ENCODE results near the gene PCBP3.

- no peak for TF ChIP-seq RELB (IDR thresholded peaks at IDR 0.05; ENCODE audit: low read depth)
- TF ChIP-seq MXI1 (IDR thresholded peaks at IDR 0.05; ENCODE audit: low read depth, low read length), result no peak
- TF ChIP-seq EZH2 (IDR thresholded peaks at IDR 0.05; ENCODE audit: borderline replicate concordance, control insufficient read depth, low read depth, low read length), result no peak
- TF ChIP-seq MYB (IDR thresholded peaks at IDR 0.05; ENCODE audit: borderline replicate concordance, low read depth, low read length), result no peak
- TF ChIP-seq, protein P1, sequence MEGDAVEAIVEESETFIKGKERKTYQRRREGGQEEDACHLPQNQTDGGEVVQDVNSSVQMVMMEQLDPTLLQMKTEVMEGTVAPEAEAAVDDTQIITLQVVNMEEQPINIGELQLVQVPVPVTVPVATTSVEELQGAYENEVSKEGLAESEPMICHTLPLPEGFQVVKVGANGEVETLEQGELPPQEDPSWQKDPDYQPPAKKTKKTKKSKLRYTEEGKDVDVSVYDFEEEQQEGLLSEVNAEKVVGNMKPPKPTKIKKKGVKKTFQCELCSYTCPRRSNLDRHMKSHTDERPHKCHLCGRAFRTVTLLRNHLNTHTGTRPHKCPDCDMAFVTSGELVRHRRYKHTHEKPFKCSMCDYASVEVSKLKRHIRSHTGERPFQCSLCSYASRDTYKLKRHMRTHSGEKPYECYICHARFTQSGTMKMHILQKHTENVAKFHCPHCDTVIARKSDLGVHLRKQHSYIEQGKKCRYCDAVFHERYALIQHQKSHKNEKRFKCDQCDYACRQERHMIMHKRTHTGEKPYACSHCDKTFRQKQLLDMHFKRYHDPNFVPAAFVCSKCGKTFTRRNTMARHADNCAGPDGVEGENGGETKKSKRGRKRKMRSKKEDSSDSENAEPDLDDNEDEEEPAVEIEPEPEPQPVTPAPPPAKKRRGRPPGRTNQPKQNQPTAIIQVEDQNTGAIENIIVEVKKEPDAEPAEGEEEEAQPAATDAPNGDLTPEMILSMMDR (IDR thresholded peaks at IDR 0.05 in 2 of 3, conservative IDR thresholded peaks at IDR 0.05 in 1 of 3; ENCODE audit: control insufficient read depth in 2 of 3, extremely low read depth in 1 of 3, insufficient read depth in 1 of 3, low read depth in 3 of 3, low read length in 3 of 3), result peak; percentile 56 to 80 (median 77)
- TF ChIP-seq JUND (IDR thresholded peaks at IDR 0.05; ENCODE audit: low read depth, low read length), result no peak
- TF ChIP-seq RAD21 (IDR thresholded peaks at IDR 0.05; ENCODE audit: insufficient read depth, low read depth, low read length), result peak; percentile 53
- TF ChIP-seq ATF7 (IDR thresholded peaks at IDR 0.05; ENCODE audit: low read depth), result no peak
Measured at GRCh38 chr21:45970674-45971615, 327.4 kb downstream of the PCBP3 start.

Data from GM12878 (cell line).